ENCODE results near the gene FN3KRP.
"Not testable (repeated sequence)": the region's sequence is repeated elsewhere in the genome, so short reads cannot be mapped to it uniquely, and the experiment has no call there.

Gene FN3KRP

GRCh38 chr17:82744736-82745135 is 28.2 kb downstream of the FN3KRP start:
- not testable (repeated sequence) for DNase-seq (ENCODE audit: low spot score)

- DNase-seq (ENCODE audit: low spot score) = no peak
Measured at GRCh38 chr17:82745524-82745923, 29.0 kb downstream of the FN3KRP start.

DNA sequence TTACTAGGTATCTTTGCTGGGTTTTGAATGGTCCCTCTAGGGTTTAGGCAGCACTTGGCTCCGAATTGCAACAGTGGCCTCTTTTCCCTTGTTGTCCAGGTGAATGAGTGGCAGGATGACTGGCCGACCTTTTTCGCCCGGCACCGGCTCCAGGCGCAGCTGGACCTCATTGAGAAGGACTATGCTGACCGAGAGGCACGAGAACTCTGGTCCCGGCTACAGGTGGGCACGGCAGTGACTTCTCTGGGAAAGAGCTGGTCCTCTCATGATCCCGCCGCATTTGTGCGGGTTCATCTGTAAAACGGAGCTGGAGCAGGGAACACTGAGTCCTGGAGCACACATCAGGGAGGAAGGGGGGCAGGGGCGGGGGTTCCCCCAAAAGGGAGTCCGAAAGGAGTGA is 32.2 kb downstream of the FN3KRP start:
- no peak for DNase-seq (ENCODE audit: low spot score)

- DNase-seq (ENCODE audit: low spot score) = no peak
Measured at GRCh38 chr17:82750241-82750908, 33.9 kb downstream of the FN3KRP start.

DNA sequence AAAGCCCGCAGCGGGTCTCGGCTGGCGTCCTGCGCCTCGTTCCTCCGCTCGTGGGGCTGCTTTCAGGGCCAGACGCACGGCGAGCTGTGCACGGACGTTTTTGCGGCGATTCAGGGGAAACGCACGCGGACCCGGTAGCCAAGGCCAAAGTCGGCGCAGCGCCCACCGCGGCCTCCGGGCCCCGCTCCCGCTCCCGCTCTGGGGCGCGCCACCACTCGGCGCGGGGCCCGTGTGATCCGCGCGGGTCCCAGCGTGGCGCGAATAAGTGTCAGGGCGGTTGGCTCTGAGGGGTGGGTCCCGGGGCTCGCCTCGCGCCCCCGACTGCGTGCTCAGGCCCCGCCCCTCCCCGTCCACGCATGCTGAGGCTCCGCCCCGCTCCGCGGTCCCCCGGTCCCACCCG is 34.7 kb downstream of the FN3KRP start:
- no peak for DNase-seq (ENCODE audit: low spot score)

DNA sequence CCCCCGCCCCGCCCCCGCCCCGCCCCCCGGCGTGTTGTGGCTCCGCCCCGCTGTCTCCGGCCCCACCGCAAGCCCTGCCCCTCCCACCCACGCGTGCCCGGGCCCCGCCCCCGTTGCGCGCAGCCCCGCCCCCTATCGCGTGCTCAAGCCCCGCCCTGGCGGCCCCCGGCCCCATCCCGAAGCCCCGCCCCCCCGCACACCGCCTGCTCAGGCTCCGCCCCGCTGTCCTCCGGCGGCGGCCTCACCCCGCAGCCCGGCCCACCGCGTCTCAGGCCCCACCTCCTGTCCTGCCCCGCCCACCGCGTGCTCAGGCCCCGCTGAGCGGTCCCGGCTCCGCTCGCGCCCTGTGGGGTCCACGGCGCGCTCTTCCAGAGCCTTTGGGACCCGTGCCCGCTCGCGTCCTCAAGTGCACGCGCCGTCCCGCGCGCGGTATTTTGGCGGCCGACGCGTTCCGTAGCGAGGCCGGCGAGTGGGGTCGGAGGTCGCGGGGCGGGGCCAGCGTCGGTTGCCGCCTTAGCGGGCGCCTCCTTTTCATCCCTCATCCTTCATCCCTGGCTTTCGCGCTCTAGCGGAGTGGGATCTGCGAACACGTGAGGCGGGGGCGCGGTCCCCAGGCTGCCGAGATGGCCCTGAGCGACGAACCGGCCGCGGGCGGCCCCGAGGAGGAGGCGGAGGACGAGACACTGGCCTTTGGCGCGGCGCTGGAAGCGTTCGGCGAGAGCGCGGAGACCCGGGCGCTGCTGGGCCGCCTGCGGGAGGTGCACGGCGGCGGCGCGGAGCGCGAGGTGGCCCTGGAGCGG is 35.3 kb downstream of the FN3KRP start, which contains the start of gene TBCD:
Gene TBCD, plus strand, starts transcription at position 495 of the 800 bp plus-strand sequence. Its CDS starts 129 bp downstream, at position 624.
- DNase-seq (ENCODE audit: low spot score) = peak; percentile 81

DNA sequence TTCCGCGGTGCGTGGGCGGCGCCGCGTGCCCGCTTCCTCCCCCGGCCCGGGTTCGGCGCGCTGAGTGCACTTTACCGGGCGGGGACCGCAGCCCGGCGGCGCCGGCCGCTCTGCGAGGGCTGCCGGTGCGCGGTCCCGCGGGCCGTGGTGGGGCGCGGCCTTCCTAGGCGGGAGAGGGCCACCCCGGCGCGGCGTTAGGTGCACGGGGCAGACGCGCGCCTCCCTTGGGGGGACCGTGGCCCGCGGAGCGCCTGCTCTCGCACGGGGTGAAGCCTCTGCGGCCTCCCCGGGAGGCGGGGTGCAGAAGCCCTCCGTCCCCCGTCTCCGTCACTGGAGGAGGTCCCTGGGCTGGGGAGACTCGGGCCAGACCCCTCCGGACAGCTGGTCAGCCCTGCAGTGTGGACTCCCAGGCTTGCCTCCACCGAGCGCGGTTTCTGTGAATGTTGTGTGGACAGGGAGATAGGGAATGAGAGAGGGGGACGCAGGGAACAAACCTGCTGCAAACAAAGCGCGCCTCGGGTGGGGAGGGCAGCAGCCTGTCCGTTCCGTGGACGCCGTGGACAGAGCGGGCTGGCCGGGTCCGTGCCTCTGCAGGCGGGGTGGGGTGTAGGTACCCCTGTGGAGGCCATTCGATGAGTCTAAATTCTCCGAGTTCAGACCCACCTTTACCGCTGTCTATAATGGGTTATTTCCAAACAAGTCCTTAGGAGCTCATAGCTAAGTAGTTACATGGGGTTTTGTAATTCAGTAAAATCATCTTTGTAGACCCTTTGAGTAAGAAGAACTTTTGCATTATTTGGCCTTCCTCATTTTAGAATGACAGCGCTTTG is 36.1 kb downstream of the FN3KRP start:
- DNase-seq (ENCODE audit: low spot score) = no peak

GRCh38 chr17:82753201-82753464 is 36.6 kb downstream of the FN3KRP start:
- no peak for DNase-seq (ENCODE audit: low spot score)

DNA sequence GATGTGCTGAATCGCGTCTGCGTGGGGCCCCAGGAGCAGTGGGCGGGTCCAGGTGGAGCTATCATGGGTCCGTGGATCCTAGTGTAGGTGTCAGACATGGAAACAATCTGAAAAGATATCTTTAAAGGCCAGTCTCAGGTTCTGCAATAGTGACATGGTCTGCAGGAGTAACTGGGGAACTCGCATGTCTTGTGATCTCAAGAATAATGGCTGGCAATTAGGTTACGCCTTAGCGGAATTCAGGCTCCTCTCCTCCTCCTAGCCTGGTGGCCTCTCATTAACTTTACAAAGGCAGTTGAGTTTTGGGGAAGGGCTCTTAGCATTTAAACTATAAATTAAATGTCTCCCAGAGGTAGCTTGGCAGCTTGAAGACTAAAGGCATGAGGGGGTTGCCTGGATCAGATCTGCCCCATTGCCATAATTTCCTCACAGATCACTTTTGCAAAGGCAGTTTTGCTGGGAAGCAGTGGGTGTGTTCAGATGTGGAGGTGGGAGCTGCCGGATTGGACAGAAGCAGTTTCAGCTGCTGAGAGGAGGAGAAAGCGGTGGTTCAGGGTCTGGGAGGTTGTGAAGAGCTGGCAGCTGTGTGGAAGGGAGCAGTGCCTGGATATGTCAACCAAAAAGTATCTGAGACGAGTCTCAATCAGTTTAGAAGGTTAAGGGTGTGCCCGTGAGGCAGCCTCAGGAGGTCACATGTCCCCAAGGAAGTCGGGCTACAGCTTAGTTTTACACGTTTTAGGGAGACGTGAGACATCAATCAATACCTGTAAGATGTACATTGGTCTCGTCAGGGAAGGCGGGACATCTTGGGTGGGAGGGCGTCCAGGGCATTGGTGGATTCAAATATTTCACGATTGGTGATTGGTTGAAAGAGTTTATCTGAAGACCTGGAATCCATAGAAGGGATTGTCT is 38.0 kb downstream of the FN3KRP start:
- no peak for DNase-seq (ENCODE audit: low spot score)

DNA sequence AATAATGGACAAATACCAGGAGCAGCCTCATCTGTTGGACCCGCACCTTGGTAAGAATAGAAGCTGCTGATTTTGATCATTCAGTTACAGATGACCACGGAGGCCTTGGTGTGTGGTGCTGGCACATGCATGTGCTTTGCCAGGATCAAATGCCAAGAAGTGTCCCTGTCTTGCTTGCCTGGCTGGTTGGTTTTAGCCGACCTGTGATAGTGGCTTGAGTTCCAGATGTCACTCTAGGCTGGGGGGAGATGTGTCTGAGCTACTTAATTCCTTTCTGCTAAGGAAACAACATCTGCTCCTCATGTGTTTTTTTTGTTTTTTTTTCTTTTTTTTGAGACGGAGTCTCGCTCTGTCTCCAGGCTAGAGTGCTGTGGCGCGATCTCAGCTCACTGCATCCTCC is 39.7 kb downstream of the FN3KRP start:
- no peak for DNase-seq (ENCODE audit: low spot score)

GRCh38 chr17:82765371-82765770 is 48.9 kb downstream of the FN3KRP start:
- DNase-seq (ENCODE audit: low spot score) = no peak

GRCh38 chr17:82767041-82767754 is 50.7 kb downstream of the FN3KRP start:
- DNase-seq (ENCODE audit: low spot score) = peak; percentile 32

GRCh38 chr17:82769041-82769440 is 52.5 kb downstream of the FN3KRP start:
- DNase-seq (ENCODE audit: low spot score) = no peak

- DNase-seq (ENCODE audit: low spot score) = no peak
Measured at GRCh38 chr17:82772026-82772425, 55.5 kb downstream of the FN3KRP start.

DNA sequence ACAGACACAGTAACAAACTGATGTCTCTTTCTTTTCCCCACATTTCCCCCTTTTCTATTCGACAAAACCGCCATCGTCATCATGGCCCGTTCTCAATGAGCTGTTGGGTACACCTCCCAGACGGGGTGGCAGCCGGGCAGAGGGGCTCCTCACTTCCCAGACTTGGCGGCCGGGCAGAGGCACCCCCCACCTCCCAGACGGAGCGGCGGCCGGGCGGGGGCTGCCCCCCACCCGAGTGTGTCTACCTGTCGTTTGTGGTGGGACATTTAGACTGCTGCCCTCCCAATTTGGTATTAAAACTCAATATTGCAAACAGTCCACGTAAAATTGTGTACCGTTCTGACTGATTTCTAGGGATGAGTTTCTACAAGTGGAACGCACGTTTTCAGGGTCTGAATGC is 58.0 kb downstream of the FN3KRP start:
- DNase-seq (ENCODE audit: low spot score) = not testable (repeated sequence)

DNA sequence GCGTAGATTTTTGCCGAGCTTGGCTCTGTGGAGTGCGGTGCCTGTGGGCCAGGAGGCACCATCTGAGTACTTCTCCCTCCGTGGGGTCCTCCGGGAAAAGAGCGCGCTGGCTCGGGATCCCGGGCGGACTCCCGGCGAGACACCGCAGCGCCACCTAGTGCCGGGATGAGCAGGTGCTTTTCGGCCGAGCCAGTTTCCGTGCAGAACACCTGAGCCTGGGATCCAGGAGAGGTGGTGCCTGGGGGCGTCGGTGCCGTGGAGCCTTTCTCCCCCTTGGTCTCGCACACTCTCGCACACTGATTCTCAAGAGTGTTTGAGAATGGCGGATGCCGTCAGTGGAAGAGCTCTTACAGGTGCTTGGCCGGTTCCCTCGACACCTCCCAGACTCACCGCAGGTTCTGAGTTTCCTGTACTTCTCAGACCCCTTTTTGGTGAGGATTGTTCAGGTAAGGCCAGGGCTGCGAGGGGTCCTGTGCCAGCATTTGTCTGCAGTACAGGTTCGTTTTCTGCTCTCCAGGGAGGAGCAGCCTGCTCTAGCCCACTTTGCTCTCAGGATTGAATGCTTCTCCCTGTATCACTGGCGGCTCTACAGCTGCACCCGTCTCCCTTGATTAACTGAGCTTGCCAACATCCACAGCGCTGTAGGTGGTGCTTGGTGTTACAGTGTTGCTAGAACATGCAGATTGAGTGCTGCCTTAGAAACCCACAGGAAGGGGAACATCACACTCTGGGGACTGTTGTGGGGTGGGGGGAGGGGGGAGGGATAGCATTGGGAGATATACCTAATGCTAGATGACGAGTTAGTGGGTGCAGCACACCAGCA is 58.7 kb downstream of the FN3KRP start:
- peak; percentile 20 for DNase-seq (ENCODE audit: low spot score)

DNA sequence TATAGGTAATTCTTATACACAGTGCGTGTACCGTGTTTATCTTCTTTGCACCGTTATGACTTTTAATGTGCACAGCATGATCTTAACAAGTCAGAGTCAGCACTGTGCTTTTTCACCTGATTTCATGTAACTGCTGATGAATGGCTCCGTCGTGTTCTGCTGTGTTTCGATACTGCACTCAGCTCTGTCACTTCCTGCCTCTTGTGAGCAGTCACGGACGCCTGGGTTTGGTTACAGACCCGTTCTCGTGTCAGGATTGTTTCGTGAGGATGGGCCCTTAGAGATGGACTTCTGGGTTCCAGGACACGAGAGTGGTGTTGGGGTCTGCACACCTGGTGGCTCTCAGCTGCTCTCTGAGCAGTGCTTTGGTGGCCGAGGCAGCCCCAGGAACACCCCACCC is 59.9 kb downstream of the FN3KRP start:
- DNase-seq (ENCODE audit: low spot score) = peak; percentile 6
